Right lobe of liver (tissue), 6 donors: Measurements from ENCODE around the gene GOLGB1. TPM values are rescaled to one million over a fixed set of nuclear protein-coding genes. Genes with fewer than 3 reads are reported as not detected.

ENCODE experiments used
- ATAC-seq, 4 donors: fragments of 200-7000 bp; cut with Tn5 transposase; one replicate each; pipeline ENCODE4 v1.9.1; 2020; ENCODE audit warnings: mild to moderate bottlenecking in 4 of 4, moderate library complexity in 4 of 4
- DNase-seq, 3 donors: peaks; one replicate each; pipeline ENCODE4 v3.0.0-alpha.2; 2020
- H3K27ac ChIP-seq, 3 donors: fragments of 200-600 bp; one replicate each; pipeline ENCODE4 v1.8.0; 2022
- H3K27me3 ChIP-seq, 2 donors: fragments of 200-600 bp; one replicate each; pipeline ENCODE4 v1.8.0; 2022
- H3K36me3 ChIP-seq, 4 donors: fragments of 200-600 bp; sonication (generic) in 1 of 4; one replicate each; pipeline versions ENCODE4 v1.5.1 to v1.8.0; 2017 to 2022; ENCODE audit warnings: control low read depth in 1 of 4
- H3K4me1 ChIP-seq, 4 donors: fragments of 200-600 bp; sonication (generic) in 1 of 4; one replicate each; pipeline versions ENCODE4 v1.5.1 to v1.8.0; 2017 to 2022; ENCODE audit warnings: control low read depth in 1 of 4
- H3K4me3 ChIP-seq, 3 donors: fragments of 200-600 bp; one replicate each; pipeline ENCODE4 v1.8.0; 2022
- H3K9me3 ChIP-seq, 4 donors: fragments of 200-600 bp; sonication (generic) in 1 of 4; one replicate each; pipeline versions ENCODE4 v1.5.1 to v1.8.0; 2017 to 2022; ENCODE audit warnings: control low read depth in 1 of 4
- POLR2A ChIP-seq: fragments of 450-650 bp; IDR thresholded peaks from one replicate; pipeline ENCODE4 v1.6.1; 2017; ENCODE audit warnings: antibody characterized with exemption, mild to moderate bottlenecking
- WGBS: methylation state at CpG from one replicate; pipeline ENCODE4 v1.1.6; 2018; ENCODE audit warnings: low coverage, low lambda C conversion rate; ENCODE audit not compliant: insufficient coverage; ENCODE audit errors: missing lambda C conversion rate; 5-methylcytosine and 5-hydroxymethylcytosine counted together
- intact Hi-C, 2 donors: fragments of 100-400 bp; cut with DNase I; formaldehyde crosslinking; loops; one replicate each; pipeline versions ENCODE4 v1.11.2 to v1.14.1; 2022
- total RNA-seq, 6 experiments: library from RNA; depleted of rRNA in 2 of 6; stranded (reverse); fragments of >200 nt in 2 of 6; fragmentation: NEBNext Ultra II Directional in 3 of 6; extraction: Animal tissue kit (Norgen Biotek cat#: 25700) in 3 of 6; gene quantifications; one replicate each; pipeline versions ENCODE4 v1.1.0 to v1.2.4, GENCODE V29; 2016 to 2023
- TF ChIP-seq, protein P1 (sequence below), 4 donors: fragments of 200-600 bp in 3 of 4; fragments of 450-650 bp in 1 of 4; IDR thresholded peaks; one replicate each; pipeline versions ENCODE4 v1.5.1 to v1.8.0; 2016 to 2022; ENCODE audit warnings: antibody characterized with exemption in 4 of 4, mild to moderate bottlenecking in 2 of 4
- donor health status: DM: no; HTN: yes; CAD: no.
- donor health status: DM: no; HTN: no; CAD: no.
- donor health status: DM: no; HTN: no; CAD: no.
- donor health status: DM: no; HTN: yes; CAD: no.
- donor health status: DM: no; HTN: yes; CAD: no.

Gene GOLGB1
- total RNA-seq, 6 experiments from 2014 or later, result 26.8 to 31.7 (median 29.5) TPM

DNA sequence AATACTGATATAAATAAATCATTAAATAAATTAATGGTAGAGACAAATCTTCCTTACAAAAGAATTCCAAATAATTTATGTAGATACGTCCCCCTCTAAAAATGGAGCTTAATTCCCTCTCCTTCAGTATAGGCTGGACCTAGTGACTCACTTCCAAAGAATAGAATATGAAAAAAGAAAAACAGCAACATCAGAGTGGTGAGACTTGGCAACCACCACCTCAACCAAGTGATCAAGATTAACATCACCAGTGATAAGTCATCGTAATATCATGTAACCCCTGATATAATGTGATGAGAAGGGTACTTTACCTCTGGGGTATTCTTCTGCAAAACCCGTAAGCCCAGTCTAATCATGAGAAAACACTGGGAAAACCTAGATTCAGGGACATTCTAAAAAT lies 13.4 kb downstream of the GOLGB1 start:
- peaks cover 0 to 3% (median 0%) of the 10 kb centered on the region in 4 donors for H3K4me1 ChIP-seq
- no peaks in the 10 kb centered on the region for H3K27me3 ChIP-seq
- WGBS, result 73% methylated on average over 3 of the region's 3 CpGs
- no peaks in the 10 kb centered on the region for H3K9me3 ChIP-seq
- no peaks in the 10 kb centered on the region for H3K36me3 ChIP-seq
- ATAC-seq, result no peak
- no peak overlapping the region for H3K4me3 ChIP-seq
- no peak for TF ChIP-seq POLR2A
- TF ChIP-seq, protein P1, sequence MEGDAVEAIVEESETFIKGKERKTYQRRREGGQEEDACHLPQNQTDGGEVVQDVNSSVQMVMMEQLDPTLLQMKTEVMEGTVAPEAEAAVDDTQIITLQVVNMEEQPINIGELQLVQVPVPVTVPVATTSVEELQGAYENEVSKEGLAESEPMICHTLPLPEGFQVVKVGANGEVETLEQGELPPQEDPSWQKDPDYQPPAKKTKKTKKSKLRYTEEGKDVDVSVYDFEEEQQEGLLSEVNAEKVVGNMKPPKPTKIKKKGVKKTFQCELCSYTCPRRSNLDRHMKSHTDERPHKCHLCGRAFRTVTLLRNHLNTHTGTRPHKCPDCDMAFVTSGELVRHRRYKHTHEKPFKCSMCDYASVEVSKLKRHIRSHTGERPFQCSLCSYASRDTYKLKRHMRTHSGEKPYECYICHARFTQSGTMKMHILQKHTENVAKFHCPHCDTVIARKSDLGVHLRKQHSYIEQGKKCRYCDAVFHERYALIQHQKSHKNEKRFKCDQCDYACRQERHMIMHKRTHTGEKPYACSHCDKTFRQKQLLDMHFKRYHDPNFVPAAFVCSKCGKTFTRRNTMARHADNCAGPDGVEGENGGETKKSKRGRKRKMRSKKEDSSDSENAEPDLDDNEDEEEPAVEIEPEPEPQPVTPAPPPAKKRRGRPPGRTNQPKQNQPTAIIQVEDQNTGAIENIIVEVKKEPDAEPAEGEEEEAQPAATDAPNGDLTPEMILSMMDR (IDR thresholded peaks at IDR 0.05), result no peak
- no peak for DNase-seq
- no peak overlapping the region for H3K27ac ChIP-seq
- intact Hi-C loops, result no loop called here

DNA sequence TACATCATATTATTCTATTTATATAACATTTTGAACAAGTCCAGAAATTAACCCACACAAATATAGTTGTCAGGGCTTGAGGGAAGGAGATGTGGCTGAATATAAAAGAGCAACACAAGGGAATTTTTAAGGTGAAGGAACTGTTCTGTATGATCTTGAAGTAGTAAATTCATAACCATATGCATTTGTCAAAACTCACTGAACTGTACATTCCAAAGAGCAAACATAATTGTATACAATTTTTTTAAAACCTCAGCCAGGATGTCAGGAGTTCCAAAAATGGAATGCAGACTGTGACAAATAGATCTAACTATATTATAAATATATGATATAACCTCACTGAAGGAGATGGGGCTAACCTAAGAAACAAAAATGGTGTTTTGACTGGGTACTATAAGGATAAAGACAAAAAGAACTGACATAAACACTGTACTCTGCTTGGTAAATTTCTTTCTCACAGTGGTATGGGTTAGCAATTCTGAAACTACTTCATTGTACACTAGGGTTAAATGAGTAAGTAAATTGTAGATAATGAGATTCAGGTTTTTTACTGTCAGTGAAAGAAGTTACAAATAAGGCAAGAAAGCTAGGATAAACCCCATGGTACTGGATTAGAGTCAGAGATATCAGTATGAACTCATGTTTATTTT lies 14.4 kb downstream of the GOLGB1 start:
- Histone ChIP-seq H3K4me3 (no peak overlapping the region), H3K9me3 (no peaks in the 10 kb centered on the region), H3K27ac (no peak overlapping the region), H3K27me3 (no peaks in the 10 kb centered on the region), H3K36me3 (no peaks in the 10 kb centered on the region), H3K4me1 (peaks cover 0 to 3% (median 0%) of the 10 kb centered on the region in 4 donors)
- no peak for TF ChIP-seq POLR2A
- TF ChIP-seq, protein P1 (IDR thresholded peaks at IDR 0.05), result no peak
- ATAC-seq (no peak), DNase-seq (no peak)
- intact Hi-C loops, result no loop called here

DNA sequence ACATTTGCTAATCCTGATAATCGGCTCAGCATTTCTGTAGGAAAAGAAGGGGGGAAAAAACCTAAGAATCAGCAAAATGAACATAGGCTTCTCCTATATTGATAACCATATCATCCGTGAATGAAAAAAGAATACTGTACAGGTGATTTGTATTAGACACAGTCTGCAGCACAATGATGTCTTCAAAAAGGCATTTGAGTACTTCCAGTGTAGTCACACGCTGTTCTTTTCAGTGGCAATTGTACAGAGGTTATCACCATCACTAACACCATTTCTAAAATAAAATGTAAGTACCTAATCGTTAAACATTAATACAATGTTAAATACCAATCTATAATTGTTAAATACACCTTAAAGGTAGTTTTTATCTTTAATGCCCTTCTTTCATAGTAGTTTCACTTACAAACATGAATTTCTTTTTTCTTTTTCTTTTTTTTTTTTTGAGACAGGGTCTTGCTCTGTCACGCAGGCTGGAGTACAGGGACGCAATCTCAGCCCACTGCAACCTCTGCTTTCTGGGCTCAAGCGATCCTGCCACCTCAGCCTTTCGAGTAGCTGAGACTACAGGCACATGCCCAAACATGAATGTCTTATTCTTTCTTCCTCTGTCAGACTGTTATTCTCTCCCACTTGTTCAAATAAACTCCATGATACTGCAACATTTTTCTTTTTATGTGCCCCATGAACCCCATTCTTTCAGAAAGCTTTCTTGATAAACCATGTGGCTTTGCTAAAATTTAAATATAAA lies 18.4 kb downstream of the GOLGB1 start:
- Histone ChIP-seq H3K36me3 (peaks cover 0 to 29% (median 9%) of the 10 kb centered on the region in 4 donors), H3K4me3 (no peak overlapping the region), H3K27ac (no peak overlapping the region), H3K9me3 (no peaks in the 10 kb centered on the region), H3K4me1 (peaks cover 0 to 3% (median 0%) of the 10 kb centered on the region in 4 donors), H3K27me3 (no peaks in the 10 kb centered on the region)
- ATAC-seq (no peak), DNase-seq (no peak)
- intact Hi-C loops, result no loop called here
- TF ChIP-seq POLR2A, result no peak
- TF ChIP-seq, protein P1 (IDR thresholded peaks at IDR 0.05), result no peak
- 81% methylated on average over 8 of the region's 8 CpGs for WGBS

DNA sequence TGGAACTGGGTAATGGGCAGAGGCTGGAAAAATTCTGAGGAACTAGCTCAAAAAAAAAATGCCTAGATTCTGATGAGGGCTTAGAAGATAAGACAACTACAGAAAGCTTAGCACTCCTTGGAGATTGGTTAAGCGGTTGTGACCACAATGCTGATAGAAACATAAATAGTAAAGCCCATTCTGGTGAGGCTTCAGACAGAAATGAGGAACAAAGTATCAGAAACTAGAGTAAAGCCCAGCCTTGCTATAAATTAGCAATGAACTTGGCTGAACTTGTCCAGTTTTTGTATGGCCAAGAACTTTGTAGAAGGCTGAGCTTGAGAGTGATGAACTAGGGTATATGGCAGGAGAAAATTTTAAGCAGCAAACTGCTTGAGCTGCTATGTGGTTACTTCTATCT lies 25.4 kb downstream of the GOLGB1 start:
- WGBS, result 83% methylated on average over 1 of the region's 1 CpG
- Histone ChIP-seq H3K27me3 (no peaks in the 10 kb centered on the region), H3K4me3 (no peak overlapping the region), H3K9me3 (no peaks in the 10 kb centered on the region), H3K4me1 (no peaks in the 10 kb centered on the region), H3K27ac (no peak overlapping the region), H3K36me3 (peaks cover under 1 to 66% (median 26%) of the 10 kb centered on the region in 4 donors)
- TF ChIP-seq POLR2A, result no peak
- TF ChIP-seq, protein P1 (IDR thresholded peaks at IDR 0.05), result no peak
- DNase-seq, result no peak
- intact Hi-C loops, result no loop called here
- ATAC-seq, result peak in 1 of 4 donors; percentile 15
